Fibroblast of villous mesenchyme (primary cell): ENCODE data around the gene ADAMTSL2. TPM values are rescaled to one million over a fixed set of nuclear protein-coding genes. Genes with fewer than 3 reads are reported as not detected.

Experiments used
- DNase-seq: peaks from one replicate; pipeline ENCODE4 v3.0.0-alpha.2; 2010; ENCODE audit warnings: low read depth
- H3K4me3 ChIP-seq: 2 replicates; pipeline ENCODE4 v1.5.1; 2011; ENCODE audit warnings: low read depth, mild to moderate bottlenecking, low read length
- CTCF ChIP-seq: IDR thresholded peaks from 2 replicates; pipeline ENCODE4 v1.5.1; 2012; ENCODE audit warnings: low read depth, mild to moderate bottlenecking, low read length; ENCODE audit not compliant: insufficient read depth
- total RNA-seq: library from RNA; depleted of rRNA; stranded (reverse); fragments of >200 nt; gene quantifications from 2 replicates; pipeline ENCODE4 v1.2.3, GENCODE V29; 2012

Gene ADAMTSL2
- under 0.01 and 0.32 TPM in 2 replicates for total RNA-seq

GRCh38 chr9:133534346-133535291 lies at the start of gene ADAMTSL2:
TSS of gene ADAMTSL2 (plus strand) at chr9:133534704. CDS start at chr9:133536713, 2,009 bp downstream.
- no peak for TF ChIP-seq CTCF
- DNase-seq = peak; percentile 77
- peak within 1 kb of the TSS; percentile 37 for H3K4me3 ChIP-seq

- DNase-seq = no peak
- no peak overlapping the region for H3K4me3 ChIP-seq
- TF ChIP-seq CTCF = no peak
Observed at GRCh38 chr9:133485531-133486260, 48.8 kb upstream of the ADAMTSL2 start.

GRCh38 chr9:133487331-133487725 lies 47.2 kb upstream of the ADAMTSL2 start:
- no peak for TF ChIP-seq CTCF
- DNase-seq = no peak
- H3K4me3 ChIP-seq = no peak overlapping the region

GRCh38 chr9:133488686-133489252 lies 45.7 kb upstream of the ADAMTSL2 start:
- no peak for TF ChIP-seq CTCF
- no peak overlapping the region for H3K4me3 ChIP-seq
- no peak for DNase-seq

GRCh38 chr9:133489253-133490190 lies 45.0 kb upstream of the ADAMTSL2 start:
- DNase-seq = no peak
- TF ChIP-seq CTCF = no peak
- H3K4me3 ChIP-seq = no peak overlapping the region

GRCh38 chr9:133490201-133490681 lies 44.3 kb upstream of the ADAMTSL2 start:
- H3K4me3 ChIP-seq = no peak overlapping the region
- no peak for DNase-seq
- TF ChIP-seq CTCF = no peak
